NCI-H2196 treated with DMSO at 0.1 percent for 48 hours (cell line): Measurements from ENCODE around the gene CDH11.

Source experiments
- DNase-seq: peaks from one replicate; lab custom pipeline; 2025; ENCODE audit not compliant: unreplicated experiment; lab: John Stamatoyannopoulos, UW

CDH11 gene, protein sequence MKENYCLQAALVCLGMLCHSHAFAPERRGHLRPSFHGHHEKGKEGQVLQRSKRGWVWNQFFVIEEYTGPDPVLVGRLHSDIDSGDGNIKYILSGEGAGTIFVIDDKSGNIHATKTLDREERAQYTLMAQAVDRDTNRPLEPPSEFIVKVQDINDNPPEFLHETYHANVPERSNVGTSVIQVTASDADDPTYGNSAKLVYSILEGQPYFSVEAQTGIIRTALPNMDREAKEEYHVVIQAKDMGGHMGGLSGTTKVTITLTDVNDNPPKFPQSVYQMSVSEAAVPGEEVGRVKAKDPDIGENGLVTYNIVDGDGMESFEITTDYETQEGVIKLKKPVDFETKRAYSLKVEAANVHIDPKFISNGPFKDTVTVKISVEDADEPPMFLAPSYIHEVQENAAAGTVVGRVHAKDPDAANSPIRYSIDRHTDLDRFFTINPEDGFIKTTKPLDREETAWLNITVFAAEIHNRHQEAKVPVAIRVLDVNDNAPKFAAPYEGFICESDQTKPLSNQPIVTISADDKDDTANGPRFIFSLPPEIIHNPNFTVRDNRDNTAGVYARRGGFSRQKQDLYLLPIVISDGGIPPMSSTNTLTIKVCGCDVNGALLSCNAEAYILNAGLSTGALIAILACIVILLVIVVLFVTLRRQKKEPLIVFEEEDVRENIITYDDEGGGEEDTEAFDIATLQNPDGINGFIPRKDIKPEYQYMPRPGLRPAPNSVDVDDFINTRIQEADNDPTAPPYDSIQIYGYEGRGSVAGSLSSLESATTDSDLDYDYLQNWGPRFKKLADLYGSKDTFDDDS

GRCh38 chr16:65121870-65122723 lies at the start of gene CDH11:
TSS of gene CDH11 (minus strand) at chr16:65122063. CDS start at chr16:65004869, 117,194 bp downstream.
- no peak for DNase-seq

GRCh38 chr16:65154321-65154720 lies 32.5 kb upstream of the CDH11 start:
- DNase-seq: no peak

DNA sequence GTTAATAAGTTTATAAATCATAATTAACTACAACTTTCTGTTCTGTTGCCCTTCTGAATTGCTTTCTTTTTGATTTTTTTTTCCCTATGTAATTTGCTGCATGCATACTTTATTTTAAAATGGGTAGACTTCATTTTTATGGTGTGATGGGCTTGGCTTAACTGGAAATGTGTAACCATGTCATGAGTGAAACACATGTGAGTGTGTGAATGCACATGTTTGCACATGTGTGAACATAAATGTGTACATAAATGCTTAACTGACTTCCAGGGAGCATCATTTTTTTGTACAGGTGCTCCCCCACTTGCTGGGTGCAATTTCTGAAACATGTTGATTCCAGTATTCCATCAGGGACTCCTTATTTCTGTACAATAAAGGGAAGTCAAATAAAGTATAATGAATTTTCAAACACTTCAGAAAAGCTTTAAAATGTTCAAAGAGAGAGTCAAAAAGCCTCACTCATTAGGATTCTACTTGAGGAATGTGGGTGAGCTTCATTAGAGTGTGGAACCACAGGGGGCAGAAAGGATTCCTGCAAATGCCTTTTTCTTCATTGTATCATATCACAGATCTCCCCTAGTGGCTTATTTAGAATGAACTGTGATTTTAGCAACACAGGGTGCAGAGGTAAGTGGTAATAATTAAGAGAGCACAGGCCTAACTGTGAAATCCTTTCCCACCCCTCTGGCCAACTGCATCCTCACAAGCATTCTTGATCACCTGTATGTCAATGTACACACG lies 31.7 kb upstream of the CDH11 start:
- DNase-seq: no peak

DNA sequence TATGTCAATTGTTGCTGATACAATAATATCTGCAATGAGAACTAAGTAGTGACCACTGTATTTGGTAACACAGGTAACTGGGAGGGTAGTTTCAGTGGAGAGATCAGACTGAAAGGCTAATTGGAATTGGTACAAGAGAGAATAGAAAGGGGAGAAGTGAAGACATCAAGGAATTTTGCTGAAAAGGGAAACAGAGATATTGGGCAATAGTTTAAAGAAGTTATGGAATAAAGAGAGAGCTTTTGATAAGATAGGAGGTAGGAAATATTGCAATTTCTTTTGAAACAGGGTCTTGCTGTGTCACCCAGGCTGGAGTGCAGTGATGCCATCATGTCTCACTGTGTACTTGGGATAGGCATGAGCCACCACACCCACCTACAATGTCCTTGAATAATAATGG lies 26.9 kb upstream of the CDH11 start:
- no peak for DNase-seq

DNA sequence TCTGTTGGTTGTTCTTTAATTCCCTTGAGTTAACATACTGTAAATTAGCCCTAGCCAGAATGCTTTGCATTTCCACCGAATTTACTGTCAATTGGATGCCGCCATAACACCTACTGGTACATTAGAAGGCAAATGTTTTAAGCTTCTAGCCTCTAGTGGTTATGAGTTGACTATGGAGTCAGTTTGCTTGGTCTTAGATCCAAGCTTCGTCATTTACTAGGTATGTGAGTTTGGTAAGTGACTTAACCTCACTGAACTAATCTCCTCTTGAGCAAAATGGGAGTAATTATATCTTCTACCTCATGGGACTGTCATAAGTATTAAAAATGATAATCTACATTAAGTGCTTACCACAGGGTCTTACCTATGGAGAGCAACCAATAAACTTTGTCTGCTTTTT lies 20.4 kb upstream of the CDH11 start:
- DNase-seq: no peak

DNA sequence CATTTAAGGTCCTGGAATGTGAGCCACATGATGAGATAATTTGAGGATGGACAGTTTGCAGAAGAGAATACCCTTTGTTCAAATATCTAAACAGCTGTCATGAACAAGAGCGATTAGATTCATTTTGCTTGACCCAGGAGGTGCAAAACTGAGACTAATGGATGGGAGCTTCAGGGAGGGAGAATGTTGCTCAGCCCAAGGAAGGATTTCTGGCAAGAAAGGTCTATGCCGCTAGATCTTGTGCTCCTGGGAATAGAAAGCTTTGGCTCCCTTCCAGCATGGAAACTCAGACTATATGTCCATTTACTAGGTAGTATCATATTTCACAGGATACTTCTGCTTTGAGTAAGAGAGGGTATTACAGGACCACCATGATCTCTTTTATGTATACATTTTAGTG lies 14.8 kb upstream of the CDH11 start:
- no peak for DNase-seq

- DNase-seq: no peak
Measured at GRCh38 chr16:65126845-65127624, 5.2 kb upstream of the CDH11 start.

- no peak for DNase-seq
Measured at GRCh38 chr16:65125871-65126270, 4.0 kb upstream of the CDH11 start.

GRCh38 chr16:65125322-65125721 lies 3.5 kb upstream of the CDH11 start:
- DNase-seq: no peak

GRCh38 chr16:65124596-65124995 lies 2.7 kb upstream of the CDH11 start:
- DNase-seq: no peak

- no peak for DNase-seq
Measured at GRCh38 chr16:65124212-65124548, 2.3 kb upstream of the CDH11 start.

DNA sequence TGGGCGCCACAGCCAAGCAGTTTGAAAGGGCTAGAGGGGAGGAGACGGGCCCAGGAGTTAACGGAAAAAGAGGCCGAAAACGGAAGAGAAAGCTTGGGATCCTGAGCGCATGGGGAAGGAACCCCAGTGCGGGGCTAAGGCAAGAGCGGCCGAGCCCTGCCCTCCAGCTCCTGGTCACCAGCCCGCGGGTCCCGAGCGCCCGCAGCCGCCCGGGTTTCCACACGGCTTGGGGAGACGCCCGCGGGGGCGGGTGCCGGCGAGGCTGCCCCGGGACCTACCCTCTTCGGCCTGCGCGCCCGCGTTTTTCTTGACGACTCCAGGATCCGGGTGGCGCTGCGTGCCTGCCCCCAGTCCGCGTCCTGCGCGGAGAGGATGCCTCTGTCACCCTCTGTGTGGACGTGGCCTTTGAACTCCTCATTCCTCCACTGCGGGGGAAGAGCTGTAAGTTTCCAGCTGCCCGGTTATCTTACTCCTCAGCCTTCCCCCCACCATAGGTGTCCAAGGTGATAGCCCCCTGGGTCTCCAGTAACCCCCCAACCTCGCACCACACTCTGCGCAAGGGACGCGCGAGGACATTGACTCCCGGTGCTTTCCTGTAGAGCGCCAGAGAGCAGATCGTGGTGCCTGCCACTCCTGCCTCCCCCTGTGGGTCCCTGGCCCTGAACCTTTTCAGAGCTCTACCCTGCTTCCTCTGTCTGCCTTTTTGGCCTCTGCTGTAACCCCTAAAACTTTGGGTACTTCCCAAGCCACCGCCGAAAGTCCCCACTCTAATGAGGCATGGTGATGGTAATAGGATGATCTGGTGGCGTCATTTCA lies 1.7 kb upstream of the CDH11 start:
- no peak for DNase-seq

- no peak for DNase-seq
Measured at GRCh38 chr16:65122724-65123395, 997 bp upstream of the CDH11 start.

DNA sequence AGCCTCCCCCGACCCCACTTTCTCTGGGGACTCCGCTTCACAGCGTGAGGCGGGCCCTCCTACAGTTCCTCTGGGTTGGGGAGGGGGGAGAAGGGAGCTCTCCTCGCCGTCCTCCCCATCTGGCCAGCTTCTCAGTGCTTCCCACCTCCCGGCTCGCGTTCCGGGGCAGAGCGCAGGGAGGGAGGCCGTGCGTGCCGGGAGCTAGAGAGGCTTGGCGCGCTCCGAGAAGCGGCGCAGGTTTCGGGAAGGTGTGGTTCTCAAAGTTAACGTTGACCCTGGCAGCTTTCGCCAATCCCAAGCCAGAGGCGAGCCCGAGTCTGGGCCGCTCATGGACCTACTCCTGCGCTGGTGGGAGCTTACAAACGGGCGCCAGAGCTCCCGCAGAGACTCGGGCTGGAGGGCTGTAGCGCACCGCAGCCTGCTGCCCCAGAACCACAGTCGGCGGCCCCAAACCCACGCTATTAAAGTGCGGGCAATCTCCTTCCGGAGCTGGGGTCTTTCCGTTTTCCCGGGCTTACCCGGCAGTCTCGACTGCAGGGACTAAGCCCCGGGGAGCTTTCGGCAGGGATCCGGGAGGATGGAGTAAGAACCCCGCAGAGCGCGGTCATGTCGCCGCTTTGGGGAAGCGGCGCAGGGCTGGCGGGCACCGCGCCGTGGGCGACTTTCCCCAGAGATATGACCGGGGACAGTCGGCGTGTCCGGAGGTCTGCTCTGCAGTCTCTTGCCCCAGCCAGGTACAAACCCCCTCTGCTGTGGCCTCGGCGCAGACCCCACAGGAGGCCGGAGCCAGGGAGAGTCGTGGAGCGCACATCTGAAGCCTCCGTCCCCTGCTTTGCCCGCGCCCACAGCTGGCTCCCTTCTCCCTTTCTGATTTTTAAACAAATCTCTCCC lies 787 bp downstream of the CDH11 start:
- DNase-seq: no peak

DNA sequence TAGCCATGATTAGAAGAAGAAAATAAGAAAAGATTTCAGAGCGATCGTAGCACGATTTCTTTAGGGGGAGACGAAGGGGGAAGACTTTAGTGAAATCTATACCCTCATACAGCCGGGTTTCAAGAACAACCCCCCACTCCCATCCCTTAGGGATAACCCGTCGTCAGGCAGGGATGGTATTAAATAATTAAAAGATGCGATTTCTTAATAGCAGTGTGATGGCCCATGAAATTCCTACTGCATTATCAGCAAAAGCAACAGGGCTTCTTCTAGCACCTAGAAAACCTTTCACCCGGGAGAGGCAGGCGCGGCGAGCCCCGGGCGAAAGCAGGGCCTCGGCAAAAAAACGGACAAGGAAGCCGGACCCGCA lies 1.4 kb downstream of the CDH11 start:
- no peak for DNase-seq

- no peak for DNase-seq
Measured at GRCh38 chr16:65119901-65120401, 1.9 kb downstream of the CDH11 start.

DNA sequence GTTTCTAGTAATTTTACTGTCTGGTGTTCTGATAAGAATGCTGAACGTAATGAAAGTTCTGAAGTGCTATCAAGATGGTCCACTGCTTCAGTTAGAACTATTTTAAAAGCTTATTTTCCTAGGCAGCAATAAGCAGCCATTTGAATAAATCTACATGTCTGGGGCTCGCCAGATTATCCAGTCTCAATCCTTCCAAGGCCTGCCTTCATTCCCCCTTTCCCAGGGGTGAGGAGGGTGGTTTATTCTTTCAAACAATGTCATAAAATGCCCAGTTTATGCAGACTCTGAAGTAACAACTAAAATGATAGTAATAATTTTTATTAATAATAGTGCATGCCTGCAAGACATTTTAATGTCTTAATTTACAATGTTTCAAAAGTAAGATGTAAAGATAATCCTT lies 2.4 kb downstream of the CDH11 start:
- no peak for DNase-seq

DNA sequence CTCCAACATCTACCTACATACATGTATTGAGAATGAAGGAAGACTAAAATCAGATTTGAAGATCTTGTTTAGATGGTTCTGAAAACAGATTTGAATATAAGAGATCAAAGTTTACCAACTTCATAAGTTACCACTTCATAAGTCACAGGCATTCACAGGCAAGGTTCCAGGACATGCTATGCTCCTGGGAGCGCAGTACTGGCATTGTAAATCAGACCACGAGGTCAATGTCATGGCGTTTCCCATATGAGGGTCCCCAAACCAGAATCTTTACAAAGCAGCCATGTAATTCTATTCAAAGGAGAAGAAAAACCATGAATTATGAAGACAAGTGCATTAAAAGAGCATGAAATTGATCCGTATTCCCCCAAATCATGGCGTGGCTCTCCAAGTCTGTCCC lies 3.0 kb downstream of the CDH11 start:
- no peak for DNase-seq
